Smooth muscle cell (in vitro differentiated cells): ENCODE measurements around the gene SH3BP2. TPM values are rescaled to one million over a fixed set of nuclear protein-coding genes. Genes with fewer than 3 reads are reported as not detected.

Experiments used
- DNase-seq: peaks from one replicate; lab custom pipeline; 2025; ENCODE audit not compliant: unreplicated experiment; lab: John Stamatoyannopoulos, UW
- H2AFZ ChIP-seq: fragments of 200-600 bp; sonication (generic); 2 replicates; pipeline ENCODE4 v1.6.0; 2016; ENCODE audit warnings: antibody characterized with exemption, low read depth, mild to moderate bottlenecking
- H3F3A ChIP-seq: fragments of 200-600 bp; sonication (generic); 2 replicates; pipeline ENCODE4 v1.6.0; 2017; ENCODE audit warnings: antibody characterized with exemption, low read depth
- H3K27ac ChIP-seq: fragments of 200-600 bp; sonication (generic); 2 replicates; pipeline ENCODE4 v1.5.1; 2016; ENCODE audit warnings: low read depth, mild to moderate bottlenecking
- H3K27me3 ChIP-seq: fragments of 200-600 bp; sonication (generic); 2 replicates; pipeline ENCODE4 v1.6.1; 2016; ENCODE audit warnings: low read depth, mild to moderate bottlenecking
- H3K36me3 ChIP-seq: fragments of 200-600 bp; sonication (generic); 2 replicates; pipeline ENCODE4 v1.5.1; 2016; ENCODE audit warnings: low read depth
- H3K4me1 ChIP-seq: fragments of 200-600 bp; sonication (generic); 2 replicates; pipeline ENCODE4 v1.5.1; 2016; ENCODE audit warnings: low read depth
- H3K4me2 ChIP-seq: fragments of 200-600 bp; sonication (generic); 2 replicates; pipeline ENCODE4 v1.6.0; 2016; ENCODE audit warnings: mild to moderate bottlenecking
- H3K4me3 ChIP-seq: fragments of 200-600 bp; sonication (generic); 2 replicates; pipeline ENCODE4 v1.5.1; 2016; ENCODE audit warnings: mild to moderate bottlenecking
- H3K79me2 ChIP-seq: fragments of 200-600 bp; sonication (generic); 2 replicates; pipeline ENCODE4 v1.6.0; 2016; ENCODE audit warnings: low read depth, mild to moderate bottlenecking
- H3K9ac ChIP-seq: fragments of 200-600 bp; sonication (generic); 2 replicates; pipeline ENCODE4 v1.6.0; 2016; ENCODE audit warnings: low read depth
- H3K9me3 ChIP-seq: fragments of 200-600 bp; sonication (generic); replicated peaks from 2 replicates; pipeline ENCODE4 v1.5.1; 2016; ENCODE audit warnings: low read depth
- H4K20me1 ChIP-seq: fragments of 200-600 bp; sonication (generic); 2 replicates; pipeline ENCODE4 v1.6.0; 2016; ENCODE audit warnings: low read depth
- WGBS: methylation state at CpG from one replicate; pipeline ENCODE4 v1.1.7; 2016; ENCODE audit warnings: low lambda C conversion rate; 5-methylcytosine and 5-hydroxymethylcytosine counted together
- polyA plus RNA-seq: library from polyadenylated mRNA; unstranded; fragments of >200 nt; fragmentation: Nextera tagmentation; extraction: Ambion mirVana; gene quantifications from 2 replicates; pipeline ENCODE4 v1.2.1, GENCODE V29; 2016
- total RNA-seq: library from RNA; depleted of rRNA; stranded (reverse); fragments of >200 nt; gene quantifications from 2 replicates; pipeline ENCODE4 v1.2.3, GENCODE V29; 2014
- TF ChIP-seq, protein P1 (sequence below): fragments of 200-600 bp; sonication (generic); IDR thresholded peaks from 2 replicates; pipeline ENCODE4 v1.5.1; 2017; ENCODE audit warnings: borderline replicate concordance, mild to moderate bottlenecking, antibody characterized with exemption; ENCODE audit not compliant: insufficient read depth, poor library complexity, severe bottlenecking

The SH3BP2 gene
- total and polyA plus RNA-seq, 2 experiments from 2014 or later, result 17.3 to 19.3 TPM

DNA sequence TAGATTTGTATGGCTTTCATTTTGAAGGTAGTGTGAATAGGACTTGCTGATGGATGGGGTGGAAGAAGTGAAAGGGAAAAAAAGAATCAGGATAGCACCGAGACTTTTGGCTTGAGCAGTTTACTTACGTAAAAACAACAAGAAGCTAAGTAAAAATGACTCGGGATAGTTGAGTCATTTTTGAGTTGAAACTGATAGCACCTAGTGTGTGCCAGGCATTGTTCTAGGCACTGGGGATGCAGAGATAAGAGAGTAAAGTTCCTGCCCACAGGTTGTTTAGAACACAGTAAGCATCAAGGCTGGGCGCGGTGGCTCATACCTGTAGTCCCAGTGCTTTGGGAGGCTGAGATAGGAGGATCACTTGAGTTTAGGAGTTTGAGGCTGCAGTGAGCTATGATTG lies 85.5 kb downstream of the SH3BP2 start:
- Histone ChIP-seq H3F3A (no peaks in the 10 kb centered on the region), H3K9me3 (no peaks in the 10 kb centered on the region), H3K9ac (no peak overlapping the region), H3K27ac (no peak overlapping the region), H3K4me2 (no peak overlapping the region), H2AFZ (no peak overlapping the region), H3K36me3 (no peaks in the 10 kb centered on the region), H3K4me1 (peaks cover 3% of the 10 kb centered on the region), H3K79me2 (peaks cover 71% of the 10 kb centered on the region), H3K4me3 (no peak overlapping the region), H3K27me3 (no peaks in the 10 kb centered on the region), H4K20me1 (peaks cover 97% of the 10 kb centered on the region)
- TF ChIP-seq, protein P1, sequence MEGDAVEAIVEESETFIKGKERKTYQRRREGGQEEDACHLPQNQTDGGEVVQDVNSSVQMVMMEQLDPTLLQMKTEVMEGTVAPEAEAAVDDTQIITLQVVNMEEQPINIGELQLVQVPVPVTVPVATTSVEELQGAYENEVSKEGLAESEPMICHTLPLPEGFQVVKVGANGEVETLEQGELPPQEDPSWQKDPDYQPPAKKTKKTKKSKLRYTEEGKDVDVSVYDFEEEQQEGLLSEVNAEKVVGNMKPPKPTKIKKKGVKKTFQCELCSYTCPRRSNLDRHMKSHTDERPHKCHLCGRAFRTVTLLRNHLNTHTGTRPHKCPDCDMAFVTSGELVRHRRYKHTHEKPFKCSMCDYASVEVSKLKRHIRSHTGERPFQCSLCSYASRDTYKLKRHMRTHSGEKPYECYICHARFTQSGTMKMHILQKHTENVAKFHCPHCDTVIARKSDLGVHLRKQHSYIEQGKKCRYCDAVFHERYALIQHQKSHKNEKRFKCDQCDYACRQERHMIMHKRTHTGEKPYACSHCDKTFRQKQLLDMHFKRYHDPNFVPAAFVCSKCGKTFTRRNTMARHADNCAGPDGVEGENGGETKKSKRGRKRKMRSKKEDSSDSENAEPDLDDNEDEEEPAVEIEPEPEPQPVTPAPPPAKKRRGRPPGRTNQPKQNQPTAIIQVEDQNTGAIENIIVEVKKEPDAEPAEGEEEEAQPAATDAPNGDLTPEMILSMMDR, result no peak
- no peak for DNase-seq
- WGBS, result 96% methylated on average over 5 of the region's 5 CpGs

DNA sequence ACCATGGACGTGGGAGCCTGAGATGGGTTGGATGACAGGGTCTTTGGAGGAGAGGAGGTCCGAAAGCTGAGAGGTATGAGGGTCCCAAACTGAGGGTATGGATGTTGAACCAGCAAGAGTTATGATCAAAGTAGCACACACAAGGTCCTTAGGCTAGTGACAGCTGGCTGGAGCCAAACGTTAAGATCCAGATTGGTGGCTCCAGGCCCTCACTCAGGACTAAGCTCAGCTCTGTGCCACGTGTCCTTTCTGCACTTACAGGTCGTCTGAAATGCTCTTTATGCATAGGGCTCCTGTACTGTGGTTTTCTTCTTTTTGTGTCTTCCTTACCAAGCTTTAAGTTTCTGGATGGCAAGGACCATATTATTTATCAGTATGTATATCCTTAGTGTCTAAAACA lies 86.1 kb downstream of the SH3BP2 start:
- no peak overlapping the region for H3K9ac ChIP-seq
- TF ChIP-seq, protein P1, result no peak
- H2AFZ ChIP-seq, result no peak overlapping the region
- peaks cover under 1% of the 10 kb centered on the region for H3K36me3 ChIP-seq
- no peaks in the 10 kb centered on the region for H3K27me3 ChIP-seq
- WGBS, result 88% methylated on average over 5 of the region's 5 CpGs
- DNase-seq, result no peak
- H4K20me1 ChIP-seq, result peaks cover 97% of the 10 kb centered on the region
- no peak overlapping the region for H3K4me3 ChIP-seq
- H3K79me2 ChIP-seq, result peaks cover 66% of the 10 kb centered on the region
- H3F3A ChIP-seq, result no peaks in the 10 kb centered on the region
- peaks cover 3% of the 10 kb centered on the region for H3K4me1 ChIP-seq
- H3K9me3 ChIP-seq, result no peaks in the 10 kb centered on the region
- H3K4me2 ChIP-seq, result no peak overlapping the region
- no peak overlapping the region for H3K27ac ChIP-seq

DNA sequence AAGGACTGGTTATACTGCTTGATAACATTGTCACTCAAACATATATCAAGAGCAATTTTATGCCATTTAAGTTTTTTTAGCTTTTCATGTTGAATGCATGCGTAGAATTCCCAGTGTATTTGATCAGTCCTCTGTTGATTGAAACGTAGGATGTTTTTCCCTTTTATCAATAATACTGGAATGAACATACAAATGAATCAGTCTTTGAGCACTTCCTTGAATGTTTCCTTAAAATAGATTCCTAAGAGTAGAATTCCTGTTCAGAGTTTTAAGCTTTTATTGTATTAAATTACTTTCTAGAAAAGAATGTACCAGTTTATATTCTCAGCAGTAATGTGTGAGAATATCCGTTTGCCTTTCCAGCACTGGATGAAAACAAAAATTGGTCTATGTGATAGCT lies 88.5 kb downstream of the SH3BP2 start:
- WGBS, result 93% methylated on average over 3 of the region's 3 CpGs
- Histone ChIP-seq H3K79me2 (peaks cover 45% of the 10 kb centered on the region), H3K4me1 (no peaks in the 10 kb centered on the region), H3K27me3 (no peaks in the 10 kb centered on the region), H3F3A (no peaks in the 10 kb centered on the region), H3K36me3 (peaks cover 15% of the 10 kb centered on the region), H4K20me1 (peaks cover 92% of the 10 kb centered on the region), H3K4me2 (no peak overlapping the region), H3K4me3 (no peak overlapping the region), H3K9ac (no peak overlapping the region), H2AFZ (no peak overlapping the region), H3K9me3 (no peaks in the 10 kb centered on the region), H3K27ac (no peak overlapping the region)
- TF ChIP-seq, protein P1, result no peak
- DNase-seq, result no peak

DNA sequence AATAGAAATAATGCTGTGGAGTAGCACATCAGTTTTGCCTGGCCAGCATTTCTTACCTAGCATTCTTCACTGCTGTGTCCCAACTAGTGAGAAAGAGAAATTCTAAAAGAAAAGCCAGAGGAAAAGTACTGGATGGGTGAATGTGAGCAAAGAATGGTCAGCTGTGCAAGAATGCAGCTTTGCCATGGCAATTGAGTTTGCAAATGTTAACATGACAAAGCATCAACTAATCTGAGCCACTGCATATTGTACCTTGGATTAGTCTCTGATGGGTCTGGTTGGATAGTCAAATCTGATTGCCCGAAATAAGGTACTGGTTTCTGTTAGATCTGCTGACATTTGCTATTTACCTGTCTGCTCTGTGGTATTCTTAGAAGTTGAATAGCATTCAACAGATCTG lies 89.5 kb downstream of the SH3BP2 start:
- H3K27ac ChIP-seq, result no peak overlapping the region
- no peak overlapping the region for H3K4me2 ChIP-seq
- peaks cover 91% of the 10 kb centered on the region for H4K20me1 ChIP-seq
- H3K79me2 ChIP-seq, result peaks cover 36% of the 10 kb centered on the region
- H2AFZ ChIP-seq, result no peak overlapping the region
- no peaks in the 10 kb centered on the region for H3K27me3 ChIP-seq
- DNase-seq, result no peak
- H3K4me1 ChIP-seq, result no peaks in the 10 kb centered on the region
- WGBS, result 96% methylated on average over 1 of the region's 1 CpG
- H3K9ac ChIP-seq, result no peak overlapping the region
- no peaks in the 10 kb centered on the region for H3K9me3 ChIP-seq
- peaks cover 15% of the 10 kb centered on the region for H3K36me3 ChIP-seq
- TF ChIP-seq, protein P1, result no peak
- no peak overlapping the region for H3K4me3 ChIP-seq
- no peaks in the 10 kb centered on the region for H3F3A ChIP-seq
